GM12892 (cell line): ENCODE results near the gene AP1M2.

Source experiments
- POLR2A ChIP-seq: IDR thresholded peaks from 2 replicates; pipeline ENCODE4 v1.6.1; 2011; ENCODE audit warnings: low read depth, low read length, control low read depth
- POLR2AphosphoS5 ChIP-seq: IDR thresholded peaks from 2 replicates; pipeline ENCODE4 v1.6.1; 2011; ENCODE audit warnings: low read depth, low read length, control low read depth

GRCh38 chr19:10601999-10602329 is 14.9 kb upstream of the AP1M2 start:
- no peak for TF ChIP-seq POLR2A
- TF ChIP-seq POLR2AphosphoS5, result no peak
